H1 (cell line): Measurements from ENCODE around the gene NDUFA8. TPM values are rescaled to one million over a fixed set of nuclear protein-coding genes. Genes with fewer than 3 reads are reported as not detected.

Experiments used
- CTCF ChIA-PET: fragments of 300-600 bp; sonication (Branson Sonifier 250); formaldehyde crosslinking; loops from one replicate; lab custom pipeline; 2021; ENCODE audit not compliant: partially characterized antibody; lab: Charles Lee
- POLR2A ChIA-PET: fragments of 300-600 bp; sonication (Branson Sonifier 250); formaldehyde crosslinking; loops from one replicate; lab custom pipeline; 2021; ENCODE audit warnings: inconsistent platforms; ENCODE audit not compliant: partially characterized antibody; lab: Charles Lee
- DNase-seq, 2 experiments: peaks; one replicate each; pipeline versions ENCODE4 v3.0.0 to v3.0.0-alpha.2; 2010 to 2022; ENCODE audit warnings: low spot score in 2 of 2, low read depth in 1 of 2, mixed read lengths in 1 of 2
- FAIRE-seq: peaks from 2 replicates; lab custom pipeline; 2011; peaks lifted over from hg19 to GRCh38; lab: Jason Lieb, UNC
- H2AFZ ChIP-seq: 2 replicates; pipeline ENCODE4 v1.8.1; 2012; ENCODE audit warnings: low read length, inconsistent platforms
- H2AK5ac ChIP-seq: 2 replicates; pipeline ENCODE4 v1.6.1; 2013; ENCODE audit warnings: low read depth, low read length
- H2BK120ac ChIP-seq: replicated peaks from 2 replicates; pipeline ENCODE3; 2013; ENCODE audit warnings: low read depth, low read length, inconsistent platforms
- H2BK12ac ChIP-seq: 2 replicates; pipeline ENCODE4 v1.6.1; 2013; ENCODE audit warnings: low read depth, low read length
- H2BK15ac ChIP-seq: 2 replicates; pipeline ENCODE4 v1.6.1; 2013; ENCODE audit warnings: low read length
- H2BK20ac ChIP-seq: 2 replicates; pipeline ENCODE4 v1.6.1; 2013; ENCODE audit warnings: low read length
- H2BK5ac ChIP-seq: 2 replicates; pipeline ENCODE4 v1.6.1; 2013; ENCODE audit warnings: low read depth, low read length
- H3K14ac ChIP-seq: 2 replicates; pipeline ENCODE4 v1.6.1; 2013; ENCODE audit warnings: inconsistent platforms; ENCODE audit not compliant: insufficient read length
- H3K18ac ChIP-seq: 2 replicates; pipeline ENCODE4 v1.6.1; 2013; ENCODE audit warnings: low read length; ENCODE audit errors: extremely low read depth
- H3K23ac ChIP-seq: 2 replicates; pipeline ENCODE4 v1.6.1; 2013; ENCODE audit warnings: inconsistent platforms; ENCODE audit not compliant: insufficient read length
- H3K23me2 ChIP-seq: 2 replicates; pipeline ENCODE4 v1.6.1; 2013; ENCODE audit warnings: low read depth, low read length
- H3K27ac ChIP-seq: 2 replicates; pipeline ENCODE4 v1.6.1; 2011; ENCODE audit warnings: low read depth, low read length, inconsistent platforms
- H3K27me3 ChIP-seq, 4 experiments: replicated peaks in 1 of 4; 1 replicate in 1 of 4; 2 replicates in 3 of 4; pipeline versions ENCODE4 v1.6.1 to v1.8.1; 2011 to 2013; ENCODE audit warnings: low read length in 3 of 4, mild to moderate bottlenecking in 3 of 4, inconsistent platforms in 2 of 4, mixed read lengths in 2 of 4, moderate library complexity in 1 of 4; ENCODE audit not compliant: control insufficient read depth in 3 of 4, insufficient read depth in 3 of 4; ENCODE audit errors: extremely low read depth in 1 of 4
- H3K36me3 ChIP-seq, 4 experiments: 2 replicates each; pipeline versions ENCODE4 v1.6.1 to v1.8.1; 2011 to 2013; ENCODE audit warnings: mild to moderate bottlenecking in 4 of 4, low read length in 3 of 4, moderate library complexity in 2 of 4, control low read depth in 1 of 4, inconsistent platforms in 1 of 4; ENCODE audit not compliant: insufficient read depth in 4 of 4, control insufficient read depth in 2 of 4
- H3K4ac ChIP-seq: replicated peaks from 2 replicates; pipeline ENCODE3; 2013; ENCODE audit warnings: low read length, low read depth, mixed read lengths, inconsistent platforms; ENCODE audit not compliant: insufficient read length
- H3K4me1 ChIP-seq, 4 experiments: replicated peaks in 1 of 4; 1 replicate in 1 of 4; 2 replicates in 3 of 4; pipeline versions ENCODE4 v1.6.1 to v1.8.1; 2011 to 2013; ENCODE audit warnings: low read length in 3 of 4, inconsistent platforms in 2 of 4, mixed read lengths in 1 of 4; ENCODE audit not compliant: insufficient read depth in 4 of 4, control insufficient read depth in 3 of 4
- H3K4me2 ChIP-seq, 2 experiments: 2 replicates each; pipeline versions ENCODE4 v1.6.1 to v1.8.1; 2011 to 2013; ENCODE audit warnings: low read depth in 2 of 2, low read length in 2 of 2, control low read depth in 1 of 2, inconsistent platforms in 1 of 2, mild to moderate bottlenecking in 1 of 2; ENCODE audit not compliant: insufficient read depth in 1 of 2
- H3K4me3 ChIP-seq, 4 experiments: fragments of 200-600, 300-600 bp in 1 of 4; sonication (generic), shearing (Covaris generic), sonication (Bioruptor Twin) in 1 of 4; 2 replicates each; pipeline versions ENCODE4 v1.5.1 to v1.8.1; 2011 to 2016; ENCODE audit warnings: low read length in 4 of 4, low read depth in 3 of 4, control low read depth in 2 of 4, inconsistent platforms in 2 of 4, mild to moderate bottlenecking in 2 of 4, mixed read lengths in 1 of 4, moderate library complexity in 1 of 4; ENCODE audit not compliant: insufficient read depth in 2 of 4; ENCODE audit errors: extremely low read depth in 1 of 4
- H3K56ac ChIP-seq: replicated peaks from 2 replicates; pipeline ENCODE3; 2013; ENCODE audit warnings: low read depth, mild to moderate bottlenecking, mixed read lengths, low read length, inconsistent platforms; ENCODE audit not compliant: insufficient read length
- H3K79me1 ChIP-seq: 2 replicates; pipeline ENCODE4 v1.6.1; 2013; ENCODE audit warnings: low read depth, low read length, control low read depth
- H3K79me2 ChIP-seq, 2 experiments: 2 replicates each; pipeline versions ENCODE4 v1.6.1 to v1.8.1; 2012 to 2013; ENCODE audit warnings: low read length in 2 of 2, mild to moderate bottlenecking in 2 of 2, inconsistent platforms in 1 of 2; ENCODE audit not compliant: insufficient read depth in 2 of 2, control insufficient read depth in 1 of 2
- H3K9ac ChIP-seq, 4 experiments: replicated peaks in 1 of 4; 1 replicate in 1 of 4; 2 replicates in 3 of 4; pipeline versions ENCODE4 v1.6.1 to v1.8.1; 2011 to 2013; ENCODE audit warnings: low read depth in 3 of 4, low read length in 3 of 4, control low read depth in 2 of 4, mild to moderate bottlenecking in 2 of 4, moderate library complexity in 2 of 4, inconsistent platforms in 1 of 4; ENCODE audit errors: extremely low read depth in 1 of 4
- H3K9me3 ChIP-seq, 2 experiments: 2 replicates each; pipeline versions ENCODE4 v1.6.1 to v1.8.1; 2012 to 2013; ENCODE audit warnings: mild to moderate bottlenecking in 2 of 2, moderate library complexity in 2 of 2, control low read depth in 1 of 2, inconsistent platforms in 1 of 2, low read depth in 1 of 2, low read length in 1 of 2, mixed read lengths in 1 of 2; ENCODE audit not compliant: insufficient read depth in 2 of 2
- H4K20me1 ChIP-seq, 2 experiments: replicated peaks in 1 of 2; 2 replicates each; pipeline versions ENCODE3 to v1.8.1; 2011 to 2013; ENCODE audit warnings: inconsistent platforms in 2 of 2, low read length in 2 of 2, mild to moderate bottlenecking in 1 of 2; ENCODE audit not compliant: insufficient read depth in 2 of 2, control insufficient read depth in 1 of 2
- H4K5ac ChIP-seq: 2 replicates; pipeline ENCODE4 v1.6.1; 2013; ENCODE audit warnings: low read length, low read depth, mixed read lengths, inconsistent platforms; ENCODE audit not compliant: insufficient read length
- H4K8ac ChIP-seq: 2 replicates; pipeline ENCODE4 v1.8.0; 2013; ENCODE audit warnings: mild to moderate bottlenecking, moderate library complexity, low read length, inconsistent platforms; ENCODE audit not compliant: insufficient read depth; ENCODE audit errors: extremely low read depth
- H4K91ac ChIP-seq: replicated peaks from 2 replicates; pipeline ENCODE3; 2013; ENCODE audit warnings: low read length, mixed read lengths, inconsistent platforms; ENCODE audit not compliant: insufficient read length
- E2F6 ChIP-seq: IDR thresholded peaks from 2 replicates; pipeline ENCODE4 v1.6.1; 2012; ENCODE audit warnings: inconsistent platforms
- JUN ChIP-seq: IDR thresholded peaks from 2 replicates; pipeline ENCODE4 v1.6.1; 2011; ENCODE audit warnings: low read depth, mild to moderate bottlenecking, improper control_type of control experiment, low read length
- KDM1A ChIP-seq: fragments of 200-600, 300-600 bp; sonication (generic); IDR thresholded peaks from 2 replicates; pipeline ENCODE4 v1.7.1; 2016; ENCODE audit warnings: mild to moderate bottlenecking, low read length, borderline replicate concordance
- KDM4A ChIP-seq: IDR thresholded peaks from one replicate; pipeline ENCODE4 v1.7.1; 2012; ENCODE audit warnings: low read depth, mild to moderate bottlenecking, moderate library complexity, low read length, inconsistent platforms; ENCODE audit not compliant: severe bottlenecking
- WGBS, 2 experiments: shearing (Covaris generic) in 1 of 2; methylation state at CpG; one replicate each; pipeline versions ENCODE4 v1.1.6 to v1.1.7; 2013 to 2015; ENCODE audit warnings: low lambda C conversion rate in 2 of 2, mixed read lengths in 2 of 2, inconsistent platforms in 1 of 2, low coverage in 1 of 2, missing lambda C conversion rate in 1 of 2; ENCODE audit not compliant: insufficient replicate concordance in 2 of 2, insufficient coverage in 1 of 2, insufficient read length in 1 of 2; ENCODE audit errors: extremely low coverage in 1 of 2, missing lambda C conversion rate in 1 of 2; 5-methylcytosine and 5-hydroxymethylcytosine counted together
- polyA plus RNA-seq, 7 experiments: library from polyadenylated mRNA; depleted of rRNA in 3 of 7; stranded (reverse) in 5 of 7; unstranded in 2 of 7; fragments of >200 nt in 5 of 7; fragments of 200-250 nt in 2 of 7; gene quantifications; 1 replicate in 5 of 7; 2 replicates in 1 of 7; 4 replicates in 1 of 7; pipeline versions ENCODE4 v1.2.1 to v1.2.3, GENCODE V29; 2011 to 2013; ENCODE audit warnings: missing spikeins in 2 of 7, mixed read lengths in 2 of 7
- total RNA-seq: library from RNA; stranded (reverse); fragmentation: NEBNext Ultra II Directional; extraction: Animal tissue kit (Norgen Biotek cat#: 25700); gene quantifications from 2 replicates; pipeline ENCODE4 v1.2.1, GENCODE V29; 2021

The NDUFA8 gene
- total and polyA plus RNA-seq, 2 of the 8 experiments (the other 6 are each of a cell fraction or from before 2014, with no cell fraction given), result 61.0 to 73.8 TPM

- Histone ChIP-seq H4K91ac (no peak overlapping the region), H3K79me2 (no peaks in the 10 kb centered on the region), H2BK15ac (no peak overlapping the region), H2BK5ac (no peak overlapping the region), H3K4ac (no peak overlapping the region), H3K4me2 (no peak overlapping the region), H3K4me1 (peaks cover 8 to 16% (median 12%) of the 10 kb centered on the region in 4 experiments), H3K27me3 (no peaks in the 10 kb centered on the region), H4K20me1 (no peaks in the 10 kb centered on the region), H2AK5ac (no peak overlapping the region), H2BK12ac (no peak overlapping the region), H2BK20ac (no peak overlapping the region), H2AFZ (no peak overlapping the region), H4K5ac (no peak overlapping the region), H3K56ac (no peak overlapping the region), H3K23ac (no peak overlapping the region), H3K23me2 (no peaks in the 10 kb centered on the region), H3K79me1 (no peaks in the 10 kb centered on the region), H3K18ac (no peak overlapping the region), H4K8ac (no peak overlapping the region), H2BK120ac (no peak overlapping the region), H3K9ac (0 out of 7 replicates have a peak overlapping the region, but pooled peaks of 1 of the 4 experiments have one; percentile 1), H3K27ac (no peak overlapping the region), H3K36me3 (no peaks in the 10 kb centered on the region), H3K4me3 (no peak overlapping the region), H3K14ac (no peak overlapping the region), H3K9me3 (no peaks in the 10 kb centered on the region)
- POLR2A ChIA-PET, result no interaction called here
- CTCF ChIA-PET, result interaction anchor here (1.7 to 15.6 kb wide), 5 partner anchors 16 to 227 kb away, joined by 3 to 544 read pairs (median 152); partner anchors contain the start of gene TTLL11
- DNase-seq (no peak), FAIRE-seq (no peak)
- no peak for TF ChIP-seq KDM4A
- TF ChIP-seq JUN, result no peak
- TF ChIP-seq E2F6, result no peak
- peak; percentile 90 for TF ChIP-seq KDM1A
- WGBS, 2 experiments, result 92% methylated on average over 5 of the region's 5 CpGs; no CpG with 5 or more reads in 1 of the 2 experiments
Observed at GRCh38 chr9:122118343-122119165, 41.0 kb downstream of the NDUFA8 start.
